Activated CD8-positive, alpha-beta memory T cell treated with anti-CD3 and anti-CD28 coated beads for 36 hours (primary cell): ENCODE results near the gene C17orf67. TPM values are rescaled to one million over a fixed set of nuclear protein-coding genes. Genes with fewer than 3 reads are reported as not detected.

ENCODE experiments used
- CTCF ChIA-PET: fragments of 350-600 bp; sonication (Branson Sonifier 250); formaldehyde crosslinking; loops from one replicate; lab custom pipeline; 2021; ENCODE audit warnings: antibody characterized with exemption; lab: Charles Lee
- POLR2A ChIA-PET: fragments of 350-600 bp; sonication (Branson Sonifier 250); formaldehyde crosslinking; loops from one replicate; lab custom pipeline; 2021; ENCODE audit warnings: antibody characterized with exemption; lab: Charles Lee
- total RNA-seq, 2 experiments: library from RNA; stranded (reverse); gene quantifications; one replicate each; pipeline ENCODE4 v1.2.3, GENCODE V29; 2021

The C17orf67 gene
- 1 to 10 TPM; 2.3 to 3.3 TPM for total RNA-seq

- ChIA-PET POLR2A (interaction anchor here (1.0 to 4.3 kb wide), 3 partner anchors 14 to 79 kb away, joined by 3 to 26 read pairs (median 4); partner anchors contain the start of gene TRIM25), CTCF (interaction anchor here (1.2 to 2.0 kb wide), 2 partner anchors 14 to 105 kb away, joined by 3 to 6 read pairs; no protein-coding TSS in a partner anchor)
Measured at GRCh38 chr17:56833809-56834379, at the start of gene C17orf67, which contains the start of gene DGKE. Gene C17orf67, minus strand, starts transcription at chr17:56833920. Its CDS starts 18,110 bp downstream, at chr17:56815810. Gene DGKE, plus strand, starts transcription at chr17:56834151. Its CDS starts 645 bp downstream, at chr17:56834796.

GRCh38 chr17:56881685-56882295 lies 48.1 kb upstream of the C17orf67 start:
- ChIA-PET CTCF (interaction anchor here (1.4 kb wide), 1 partner anchor 27 kb away, joined by 3 read pairs; no protein-coding TSS in a partner anchor), POLR2A (no interaction called here)

GRCh38 chr17:56880571-56880970 lies 46.9 kb upstream of the C17orf67 start:
- ChIA-PET CTCF (no interaction called here), POLR2A (no interaction called here)

- ChIA-PET CTCF (no interaction called here), POLR2A (no interaction called here)
Measured at GRCh38 chr17:56880133-56880532, 46.4 kb upstream of the C17orf67 start.

- ChIA-PET CTCF (interaction anchor here (0.9 kb wide), 1 partner anchor 11 kb away, joined by 3 read pairs; no protein-coding TSS in a partner anchor), POLR2A (no interaction called here)
Measured at GRCh38 chr17:56879280-56879679, 45.6 kb upstream of the C17orf67 start.

- CTCF ChIA-PET = interaction anchor here (1.3 kb wide), 1 partner anchor 10 kb away, joined by 3 read pairs; no protein-coding TSS in a partner anchor
- POLR2A ChIA-PET = no interaction called here
Measured at GRCh38 chr17:56876766-56877179, 43.1 kb upstream of the C17orf67 start.

GRCh38 chr17:56870081-56870651 lies 36.4 kb upstream of the C17orf67 start:
- ChIA-PET CTCF (no interaction called here), POLR2A (interaction anchor here (1.2 kb wide), 1 partner anchor 36 kb away, joined by 3 read pairs; the partner anchor contains the start of genes C17orf67 and DGKE)

GRCh38 chr17:56868716-56869115 lies 35.0 kb upstream of the C17orf67 start:
- POLR2A ChIA-PET = no interaction called here

GRCh38 chr17:56867948-56868376 lies 34.2 kb upstream of the C17orf67 start:
- POLR2A ChIA-PET = no interaction called here
- CTCF ChIA-PET = interaction anchor here (0.7 kb wide), 1 partner anchor 16 kb away, joined by 3 read pairs; no protein-coding TSS in a partner anchor

More at GRCh38 chr17:56868716-56869115, 35.0 kb upstream of the C17orf67 start:
- CTCF ChIA-PET = no interaction called here

GRCh38 chr17:56866496-56866895 lies 32.8 kb upstream of the C17orf67 start:
- CTCF ChIA-PET = interaction anchor here (0.6 kb wide), 1 partner anchor 10 kb away, joined by 3 read pairs; no protein-coding TSS in a partner anchor
- POLR2A ChIA-PET = no interaction called here

GRCh38 chr17:56866076-56866475 lies 32.4 kb upstream of the C17orf67 start:
- POLR2A ChIA-PET = no interaction called here

GRCh38 chr17:56863974-56864373 lies 30.3 kb upstream of the C17orf67 start:
- POLR2A ChIA-PET = no interaction called here
- CTCF ChIA-PET = interaction anchor here (0.7 kb wide), 1 partner anchor 8 kb away, joined by 3 read pairs; no protein-coding TSS in a partner anchor

More at GRCh38 chr17:56866076-56866475, 32.4 kb upstream of the C17orf67 start:
- CTCF ChIA-PET = no interaction called here

- ChIA-PET POLR2A (no interaction called here), CTCF (interaction anchor here (1.2 kb wide), 1 partner anchor 27 kb away, joined by 3 read pairs; no protein-coding TSS in a partner anchor)
Measured at GRCh38 chr17:56861899-56862298, 28.2 kb upstream of the C17orf67 start.

- ChIA-PET POLR2A (interaction anchor here (0.9 kb wide), 1 partner anchor 42 kb away, joined by 3 read pairs; no protein-coding TSS in a partner anchor), CTCF (no interaction called here)
Measured at GRCh38 chr17:56851008-56851407, 17.3 kb upstream of the C17orf67 start.

- ChIA-PET POLR2A (interaction anchor here (0.9 kb wide), 1 partner anchor 42 kb away, joined by 3 read pairs; no protein-coding TSS in a partner anchor), CTCF (no interaction called here)
Measured at GRCh38 chr17:56850591-56850990, 16.9 kb upstream of the C17orf67 start.

GRCh38 chr17:56849131-56849530 lies 15.4 kb upstream of the C17orf67 start:
- ChIA-PET CTCF (no interaction called here), POLR2A (no interaction called here)

GRCh38 chr17:56847106-56847505 lies 13.4 kb upstream of the C17orf67 start:
- ChIA-PET POLR2A (no interaction called here), CTCF (no interaction called here)

- POLR2A ChIA-PET = no interaction called here
- CTCF ChIA-PET = no interaction called here
Measured at GRCh38 chr17:56845934-56846333, 12.2 kb upstream of the C17orf67 start.

- POLR2A ChIA-PET = no interaction called here
Measured at GRCh38 chr17:56842577-56842976, 8.9 kb upstream of the C17orf67 start.

More at GRCh38 chr17:56842577-56842976, 8.9 kb upstream of the C17orf67 start:
- CTCF ChIA-PET = interaction anchor here (0.7 to 1.7 kb wide), 2 partner anchors 23 to 244 kb away, joined by 3 to 4 read pairs; no protein-coding TSS in a partner anchor
